D721Med (cell line): ENCODE data around the gene TLCD3A.
"Not testable (repeated sequence)": the region's sequence is repeated elsewhere in the genome, so short reads cannot be mapped to it uniquely, and the experiment has no call there.

Experiments used
- DNase-seq: peaks from one replicate; pipeline ENCODE4 v3.0.0; 2011; ENCODE audit warnings: low spot score; ENCODE audit not compliant: insufficient read length
- FAIRE-seq: peaks from 2 replicates; lab custom pipeline; 2011; peaks lifted over from hg19 to GRCh38; lab: Jason Lieb, UNC
- TF ChIP-seq, protein P1 (sequence below): IDR thresholded peaks from 2 replicates; pipeline ENCODE4 v1.5.1; 2012; ENCODE audit warnings: mild to moderate bottlenecking, control low read depth; ENCODE audit not compliant: insufficient read depth; ENCODE audit errors: missing control alignments

Gene TLCD3A

GRCh38 chr17:750431-751037, 18.1 kb downstream of the TLCD3A start:
- FAIRE-seq (no peak), DNase-seq (no peak)
- TF ChIP-seq, protein P1, sequence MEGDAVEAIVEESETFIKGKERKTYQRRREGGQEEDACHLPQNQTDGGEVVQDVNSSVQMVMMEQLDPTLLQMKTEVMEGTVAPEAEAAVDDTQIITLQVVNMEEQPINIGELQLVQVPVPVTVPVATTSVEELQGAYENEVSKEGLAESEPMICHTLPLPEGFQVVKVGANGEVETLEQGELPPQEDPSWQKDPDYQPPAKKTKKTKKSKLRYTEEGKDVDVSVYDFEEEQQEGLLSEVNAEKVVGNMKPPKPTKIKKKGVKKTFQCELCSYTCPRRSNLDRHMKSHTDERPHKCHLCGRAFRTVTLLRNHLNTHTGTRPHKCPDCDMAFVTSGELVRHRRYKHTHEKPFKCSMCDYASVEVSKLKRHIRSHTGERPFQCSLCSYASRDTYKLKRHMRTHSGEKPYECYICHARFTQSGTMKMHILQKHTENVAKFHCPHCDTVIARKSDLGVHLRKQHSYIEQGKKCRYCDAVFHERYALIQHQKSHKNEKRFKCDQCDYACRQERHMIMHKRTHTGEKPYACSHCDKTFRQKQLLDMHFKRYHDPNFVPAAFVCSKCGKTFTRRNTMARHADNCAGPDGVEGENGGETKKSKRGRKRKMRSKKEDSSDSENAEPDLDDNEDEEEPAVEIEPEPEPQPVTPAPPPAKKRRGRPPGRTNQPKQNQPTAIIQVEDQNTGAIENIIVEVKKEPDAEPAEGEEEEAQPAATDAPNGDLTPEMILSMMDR = no peak

- FAIRE-seq (no peak), DNase-seq (no peak)
- TF ChIP-seq, protein P1 = no peak
Measured at GRCh38 chr17:751269-752001, 19.0 kb downstream of the TLCD3A start.

GRCh38 chr17:752002-752619, 19.7 kb downstream of the TLCD3A start, which contains the start of gene GEMIN4:
Gene GEMIN4 (minus strand): TSS chr17:752264. CDS start chr17:752142, 122 bp downstream.
- no peak for FAIRE-seq
- TF ChIP-seq, protein P1 = peak; percentile 56
- peak; percentile 94 for DNase-seq

- FAIRE-seq (no peak), DNase-seq (no peak)
- TF ChIP-seq, protein P1 = no peak
Measured at GRCh38 chr17:752620-753219, 20.3 kb downstream of the TLCD3A start.

- TF ChIP-seq, protein P1 = no peak
- DNase-seq (no peak), FAIRE-seq (no peak)
Measured at GRCh38 chr17:753418-753817, 21.0 kb downstream of the TLCD3A start.

DNA sequence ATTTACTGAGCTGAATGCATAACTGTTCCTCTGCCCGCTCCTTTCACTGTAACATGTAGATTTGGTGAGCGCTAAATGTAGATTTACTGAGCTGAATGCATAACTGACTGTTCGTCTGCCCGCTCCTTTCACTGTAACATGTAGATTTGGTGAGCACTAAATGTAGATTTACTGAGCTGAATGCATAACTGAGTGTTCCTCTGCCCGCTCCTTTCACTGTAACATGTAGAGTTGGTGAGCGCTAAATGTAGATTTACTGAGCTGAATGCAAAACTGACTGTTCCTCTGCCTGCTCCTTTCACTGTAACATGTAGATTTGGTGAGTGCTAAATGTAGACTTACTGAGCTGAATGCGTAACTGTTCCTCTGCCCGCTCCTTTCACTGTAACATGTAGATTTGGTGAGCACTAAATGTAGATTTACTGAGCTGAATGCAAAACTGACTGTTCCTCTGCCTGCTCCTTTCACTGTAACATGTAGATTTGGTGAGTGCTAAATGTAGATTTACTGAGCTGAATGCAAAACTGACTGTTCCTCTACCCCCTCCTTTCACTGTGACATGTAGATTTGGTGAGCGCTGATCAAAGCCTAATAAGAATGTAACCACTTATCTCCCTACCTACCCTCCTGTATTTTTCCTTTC, 23.0 kb downstream of the TLCD3A start:
- DNase-seq, FAIRE-seq: not testable (repeated sequence)

- DNase-seq, FAIRE-seq: not testable (repeated sequence)
Measured at GRCh38 chr17:756010-756567, 23.7 kb downstream of the TLCD3A start.
